HG02884 (cell line): ENCODE results near the gene ANAPC1.
"Not testable (repeated sequence)": the region's sequence is repeated elsewhere in the genome, so short reads cannot be mapped to it uniquely, and the experiment has no call there.

Experiments
- ATAC-seq: cut with Tn5 transposase; IDR thresholded peaks from one replicate; pipeline ENCODE4 v1.9.1; 2021; ENCODE audit warnings: mild to moderate bottlenecking, moderate library complexity; ENCODE audit not compliant: unreplicated experiment

ANAPC1 gene

DNA sequence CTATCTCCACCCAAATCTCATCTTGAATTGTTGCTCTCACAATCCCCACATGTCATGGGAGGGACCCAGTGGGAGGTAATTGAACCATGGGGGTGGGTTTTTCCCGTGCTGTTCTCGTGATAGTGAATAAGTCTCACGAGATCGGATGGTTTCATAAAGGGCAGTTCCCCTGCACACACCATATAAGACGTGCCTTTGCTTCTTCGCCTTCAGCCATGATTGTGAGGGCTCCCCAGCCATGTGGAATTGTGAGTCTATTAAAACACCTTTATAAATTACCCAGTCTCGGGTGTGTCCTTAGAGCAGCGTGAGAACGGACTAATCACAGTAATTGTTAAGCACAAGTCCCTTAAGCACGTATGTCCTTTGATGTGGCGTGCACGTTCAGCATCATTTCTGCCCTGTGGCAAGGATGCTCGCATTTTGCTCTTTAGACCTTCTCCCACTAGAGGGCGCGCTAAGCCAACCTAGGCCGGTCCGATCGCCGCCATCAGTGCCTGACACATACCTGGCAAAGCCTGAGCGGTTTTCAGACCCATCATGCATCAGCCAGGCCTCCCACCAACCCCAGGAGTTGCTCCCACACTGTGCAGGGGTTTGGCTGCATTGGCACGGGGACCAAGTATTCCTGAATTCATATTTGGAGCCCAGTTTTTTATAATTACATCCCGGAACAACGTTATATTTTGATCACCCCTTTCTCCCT is 136.4 kb downstream of the ANAPC1 start:
- peak; percentile 98 for ATAC-seq

DNA sequence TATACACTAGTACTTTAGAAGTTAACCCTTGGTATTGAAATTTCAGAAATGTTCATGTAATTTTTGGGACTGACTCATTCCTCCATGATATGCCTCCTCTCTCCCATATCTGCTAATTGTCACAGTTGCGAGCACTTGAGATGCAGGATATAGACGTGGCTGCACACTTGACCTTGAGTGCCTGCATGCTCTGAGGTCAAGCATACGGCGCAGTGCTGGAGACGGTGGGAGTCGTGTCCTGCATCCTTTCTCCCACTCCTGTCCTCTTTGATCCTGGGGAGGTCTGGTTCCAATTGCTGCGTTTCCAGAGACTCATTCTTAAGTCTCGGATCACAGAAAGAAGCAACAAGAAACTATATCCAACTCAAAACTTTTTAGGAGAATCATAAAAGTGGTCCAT is 139.2 kb downstream of the ANAPC1 start:
- not testable (repeated sequence) for ATAC-seq

DNA sequence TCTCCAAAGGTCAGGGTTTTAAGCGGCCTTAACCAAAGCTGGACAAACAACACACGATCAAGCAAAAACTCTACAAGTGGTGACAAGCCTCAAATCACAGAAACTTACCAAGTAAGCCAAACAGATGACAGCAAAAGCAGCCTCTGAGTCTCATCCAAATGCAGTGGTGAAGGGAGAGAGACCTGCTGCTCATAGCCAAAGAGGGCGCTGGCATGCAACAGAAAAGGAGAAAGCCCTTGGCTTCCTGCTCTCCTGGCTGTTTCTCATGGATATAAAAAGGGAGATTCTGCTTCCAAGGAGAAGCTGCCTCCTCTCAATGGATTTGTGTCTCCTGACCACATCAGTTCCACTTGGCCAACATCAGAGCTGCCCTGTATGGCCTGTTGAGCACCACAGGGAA is 142.5 kb downstream of the ANAPC1 start:
- not testable (repeated sequence) for ATAC-seq

DNA sequence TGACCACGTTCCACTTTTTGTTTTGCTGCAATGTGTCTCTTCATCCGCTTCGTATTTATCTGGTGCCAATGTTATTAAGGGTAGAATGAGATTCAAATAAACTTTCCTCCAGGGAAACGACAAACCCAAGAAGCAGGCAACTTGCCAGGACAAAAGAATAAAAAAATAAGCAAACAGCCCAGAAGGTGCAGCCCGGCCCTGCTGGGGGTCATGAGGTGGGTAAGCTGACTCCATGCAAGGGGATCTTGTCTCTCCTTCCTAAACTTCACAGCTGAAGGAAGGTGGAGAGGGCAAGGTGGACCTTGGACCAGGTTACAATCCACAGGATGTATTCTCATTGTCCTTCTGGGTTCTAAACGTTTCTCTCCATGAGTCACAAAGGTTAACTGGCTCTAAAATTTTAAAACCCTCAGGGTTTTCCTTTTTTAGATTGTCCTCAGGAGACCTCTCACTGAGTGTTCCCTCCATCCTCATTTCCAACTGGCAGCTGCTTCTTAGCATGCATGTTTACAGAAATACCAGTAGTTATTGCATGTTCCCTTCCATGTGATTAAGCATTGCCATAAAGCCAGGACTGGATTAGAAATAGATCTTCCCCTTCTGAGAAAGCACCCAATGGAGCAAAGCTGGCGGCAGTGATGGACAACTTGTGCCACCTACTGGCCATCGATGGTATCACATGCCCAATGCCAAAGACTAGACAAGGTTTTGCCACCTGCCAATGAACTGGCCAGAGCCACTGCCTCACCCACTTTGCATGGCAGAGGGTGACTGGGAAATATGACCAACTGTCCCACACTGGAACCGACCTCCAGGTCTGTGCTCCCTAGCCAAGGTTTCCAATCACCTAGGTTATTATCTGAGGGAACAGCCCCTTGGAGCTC is 147.9 kb downstream of the ANAPC1 start:
- ATAC-seq = not testable (repeated sequence)

DNA sequence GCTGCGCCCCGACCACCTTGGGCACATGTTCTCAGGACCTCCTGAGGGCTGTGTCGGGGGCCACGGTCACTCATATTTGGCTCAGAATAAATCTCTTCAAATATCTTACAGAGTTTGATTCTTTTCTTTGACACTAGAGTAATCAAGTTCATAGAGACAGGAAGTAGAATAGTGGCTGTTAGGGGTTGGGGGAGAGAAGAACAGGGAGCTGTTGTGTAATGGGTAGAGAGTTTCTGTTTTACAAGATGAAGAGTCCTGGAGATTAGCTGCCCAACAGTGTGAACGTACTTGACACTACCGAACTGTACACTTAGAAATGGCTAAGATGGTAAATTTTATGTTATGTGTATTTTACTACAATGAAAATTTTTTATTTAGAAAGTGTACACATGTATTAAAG is 148.6 kb downstream of the ANAPC1 start:
- ATAC-seq = not testable (repeated sequence)

DNA sequence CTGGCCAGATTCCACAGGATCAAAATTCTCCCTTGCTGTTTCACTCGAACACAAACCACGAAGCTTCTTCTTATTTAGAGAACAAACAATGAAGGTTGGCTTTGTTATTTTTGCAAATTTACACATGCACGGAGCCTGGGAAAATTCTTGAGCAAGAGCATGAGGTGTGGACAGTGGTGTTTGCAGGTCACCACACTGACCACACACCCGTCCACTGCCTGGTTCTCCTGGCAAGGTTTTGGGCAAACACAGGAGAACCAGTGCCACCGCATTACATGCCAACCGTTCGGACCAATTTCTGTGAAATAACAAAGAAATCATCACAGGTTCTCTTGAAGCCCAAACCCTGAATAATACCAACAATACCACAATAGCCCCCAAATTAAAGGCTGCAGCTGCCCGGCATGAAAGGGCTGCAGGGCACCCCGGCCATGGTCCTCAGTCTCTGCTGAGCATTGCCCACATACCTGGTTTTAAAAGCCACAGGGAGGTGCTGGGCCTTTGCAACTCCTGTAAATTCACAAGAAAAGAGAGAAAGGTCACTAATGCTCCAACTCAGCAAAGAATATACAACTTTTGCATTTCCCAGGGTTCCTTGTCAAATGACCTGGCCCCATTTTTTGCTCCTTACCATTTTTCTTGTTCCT is 154.1 kb downstream of the ANAPC1 start:
- not testable (repeated sequence) for ATAC-seq

DNA sequence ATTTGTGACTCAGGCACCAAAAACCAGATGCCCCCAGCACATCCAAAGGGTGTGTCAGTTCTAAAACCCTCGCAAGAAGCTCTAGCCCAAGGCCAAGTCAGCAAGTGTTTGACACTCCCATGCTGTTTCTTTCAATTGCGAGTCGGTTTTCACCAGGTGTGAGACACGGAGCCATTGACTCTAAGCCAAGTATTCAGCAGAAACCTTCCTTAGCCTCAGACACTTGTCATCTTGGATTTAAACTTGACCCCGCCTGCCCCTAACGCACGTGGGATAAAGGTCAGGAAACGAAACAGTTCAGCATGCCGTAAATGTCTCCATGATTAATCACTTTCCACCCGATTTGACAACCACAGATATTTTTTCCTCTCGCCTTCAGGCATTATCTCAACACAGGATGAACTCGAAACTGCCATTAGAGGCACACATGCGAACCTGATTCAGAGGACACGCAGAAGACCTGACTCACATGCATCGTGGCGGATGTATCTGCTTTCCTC is 156.3 kb downstream of the ANAPC1 start:
- ATAC-seq = not testable (repeated sequence)

DNA sequence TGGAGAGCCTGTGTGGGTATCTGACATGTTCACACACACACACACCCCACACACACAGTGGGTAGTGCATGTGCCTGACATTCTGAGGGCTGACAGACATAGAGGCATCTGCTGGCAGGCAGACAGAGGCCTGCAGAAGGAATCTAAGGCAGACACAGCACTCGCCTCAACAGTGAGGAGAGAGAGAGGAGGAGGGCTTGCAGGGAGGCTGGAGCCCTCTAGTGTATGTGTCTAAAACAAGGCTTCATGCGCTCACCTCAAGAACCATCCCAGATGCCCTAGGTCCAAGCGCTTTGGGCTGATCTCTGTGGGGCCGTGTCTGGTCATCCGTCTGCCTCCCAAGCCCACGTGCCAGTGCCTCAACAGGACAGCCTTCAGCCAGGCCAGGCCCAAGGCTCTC is 158.3 kb downstream of the ANAPC1 start:
- peak; percentile 54 for ATAC-seq

DNA sequence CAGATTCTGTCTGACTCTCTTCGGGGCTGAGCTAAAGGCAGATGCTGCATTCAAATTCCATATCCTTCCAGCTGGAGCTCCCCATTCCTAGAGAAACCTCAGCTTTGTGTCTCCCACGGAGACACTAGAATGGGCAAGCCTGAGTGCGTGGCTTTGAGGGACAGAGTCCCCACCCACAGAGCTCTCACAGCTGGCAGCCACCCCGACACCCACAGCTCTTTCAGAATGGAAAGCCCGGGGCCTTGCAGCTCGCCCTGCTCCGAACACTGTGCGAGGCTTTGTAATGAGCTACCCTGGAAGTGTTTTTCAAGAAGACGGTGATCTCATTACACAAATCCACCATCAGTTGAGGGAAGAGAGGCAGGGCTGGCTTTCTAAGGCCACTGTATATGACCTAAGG is 164.4 kb downstream of the ANAPC1 start:
- ATAC-seq = not testable (repeated sequence)
